Muscle of leg (tissue), 11 donors: Measurements from ENCODE around the gene SDR42E1. TPM values are rescaled to one million over a fixed set of nuclear protein-coding genes. Genes with fewer than 3 reads are reported as not detected.

ENCODE experiments used
- DNase-seq: peaks from one replicate; pipeline ENCODE4 v3.0.0; 2013
- H3K27ac ChIP-seq: one replicate; pipeline ENCODE4 v1.5.1; 2013; ENCODE audit warnings: mild to moderate bottlenecking, low read length, control low read depth
- H3K27me3 ChIP-seq: one replicate; pipeline ENCODE4 v1.6.1; 2013; ENCODE audit warnings: low read length; ENCODE audit not compliant: control insufficient read depth, insufficient read depth
- H3K36me3 ChIP-seq: one replicate; pipeline ENCODE4 v1.6.1; 2013; ENCODE audit warnings: low read length; ENCODE audit not compliant: control insufficient read depth, insufficient read depth
- H3K4me1 ChIP-seq: one replicate; pipeline ENCODE4 v1.6.1; 2013; ENCODE audit warnings: low read length; ENCODE audit not compliant: control insufficient read depth, insufficient read depth
- H3K4me3 ChIP-seq: one replicate; pipeline ENCODE4 v1.5.1; 2013; ENCODE audit warnings: low read length, control low read depth
- H3K9me3 ChIP-seq: replicated peaks from 2 replicates; pipeline ENCODE4 v1.6.1; 2013; ENCODE audit warnings: low read depth, low read length; ENCODE audit not compliant: control insufficient read depth
- WGBS: methylation state at CpG from one replicate; pipeline ENCODE4 v1.1.5; 2013; ENCODE audit warnings: missing lambda C conversion rate; ENCODE audit not compliant: insufficient coverage; 5-methylcytosine and 5-hydroxymethylcytosine counted together
- polyA plus RNA-seq, 8 donors: library from polyadenylated mRNA; unstranded; fragments of 120-200 nt; gene quantifications; one replicate each; pipeline versions ENCODE4 v1.2.1 to v1.2.3, GENCODE V29; 2013; ENCODE audit warnings: inconsistent platforms in 1 of 8, low replicate concordance in 1 of 8; ENCODE audit not compliant: insufficient read length in 8 of 8, insufficient read depth in 1 of 8
- total RNA-seq: library from RNA; stranded (reverse); fragments of 120-200 nt; gene quantifications from one replicate; pipeline ENCODE4 v1.2.4, GENCODE V29; 2013

Gene SDR42E1
- total and polyA plus RNA-seq, 9 donors = 0.15 to 2.2 (median 1.1) TPM

DNA sequence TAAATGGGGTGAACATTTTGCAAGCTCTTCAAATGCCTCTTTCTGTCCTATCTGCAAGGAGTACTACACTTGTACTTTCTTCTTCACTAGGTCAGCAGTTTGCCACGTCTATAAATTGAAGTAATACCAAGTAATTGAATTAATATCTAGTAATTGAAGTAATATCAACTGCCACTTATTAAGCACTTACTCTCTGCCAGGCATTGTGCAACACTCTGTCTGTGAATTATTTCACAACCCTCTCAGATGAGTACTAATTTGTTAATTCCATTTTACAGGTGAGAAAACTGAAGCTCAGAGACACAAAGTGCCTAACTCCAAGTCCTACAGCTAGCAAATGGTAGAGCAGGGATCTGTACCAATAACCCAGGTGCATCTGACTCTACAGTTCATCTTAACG lies 4.1 kb downstream of the SDR42E1 start:
- H3K27ac ChIP-seq = no peak overlapping the region
- no peak for DNase-seq
- WGBS = 90% methylated on average over 1 of the region's 2 CpGs
- peaks cover 3% of the 10 kb centered on the region for H3K9me3 ChIP-seq
- no peaks in the 10 kb centered on the region for H3K36me3 ChIP-seq
- H3K27me3 ChIP-seq = peaks cover 6% of the 10 kb centered on the region
- no peak overlapping the region for H3K4me3 ChIP-seq
- no peaks in the 10 kb centered on the region for H3K4me1 ChIP-seq

GRCh38 chr16:82006036-82006435 lies 5.2 kb downstream of the SDR42E1 start:
- WGBS = no CpG with 5 or more reads among the region's 5 CpGs
- no peak overlapping the region for H3K27ac ChIP-seq
- H3K4me1 ChIP-seq = no peaks in the 10 kb centered on the region
- DNase-seq = no peak
- peaks cover 3% of the 10 kb centered on the region for H3K9me3 ChIP-seq
- no peak overlapping the region for H3K4me3 ChIP-seq
- H3K36me3 ChIP-seq = no peaks in the 10 kb centered on the region
- peaks cover 2% of the 10 kb centered on the region for H3K27me3 ChIP-seq

GRCh38 chr16:82005027-82005830 lies 6.0 kb downstream of the SDR42E1 start:
- Histone ChIP-seq H3K36me3 (no peaks in the 10 kb centered on the region), H3K27ac (no peak overlapping the region)
- no CpG with 5 or more reads among the region's 6 CpGs for WGBS

DNA sequence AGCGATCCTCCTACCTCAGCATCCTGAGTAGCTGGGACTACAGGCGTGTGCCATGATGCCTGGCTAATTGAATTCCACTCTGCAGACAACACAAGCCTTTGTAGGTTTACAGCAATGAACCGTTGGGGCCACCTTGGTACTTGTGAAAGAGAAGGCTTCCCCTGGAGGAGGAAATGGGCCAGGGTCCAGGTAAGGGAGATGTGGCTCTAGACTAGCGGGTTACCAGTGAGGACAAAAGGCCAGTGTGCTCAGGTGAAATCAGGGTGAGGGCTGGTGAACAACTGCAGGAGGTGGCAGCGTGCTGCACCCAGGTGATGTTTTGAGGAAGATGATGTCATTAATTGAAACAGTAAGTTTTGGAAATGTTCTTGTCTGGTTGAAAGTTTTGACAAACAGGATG lies 6.7 kb downstream of the SDR42E1 start:
- H3K27me3 ChIP-seq = no peaks in the 10 kb centered on the region
- no peaks in the 10 kb centered on the region for H3K36me3 ChIP-seq
- 81% methylated on average over 3 of the region's 5 CpGs for WGBS
- H3K9me3 ChIP-seq = peaks cover 3% of the 10 kb centered on the region
- no peak overlapping the region for H3K27ac ChIP-seq
- no peaks in the 10 kb centered on the region for H3K4me1 ChIP-seq
- no peak for DNase-seq
- no peak overlapping the region for H3K4me3 ChIP-seq

More at GRCh38 chr16:82005027-82005830, 6.0 kb downstream of the SDR42E1 start:
- DNase-seq = no peak
- Histone ChIP-seq H3K4me3 (no peak overlapping the region), H3K4me1 (no peaks in the 10 kb centered on the region), H3K9me3 (peaks cover 3% of the 10 kb centered on the region), H3K27me3 (no peaks in the 10 kb centered on the region)

DNA sequence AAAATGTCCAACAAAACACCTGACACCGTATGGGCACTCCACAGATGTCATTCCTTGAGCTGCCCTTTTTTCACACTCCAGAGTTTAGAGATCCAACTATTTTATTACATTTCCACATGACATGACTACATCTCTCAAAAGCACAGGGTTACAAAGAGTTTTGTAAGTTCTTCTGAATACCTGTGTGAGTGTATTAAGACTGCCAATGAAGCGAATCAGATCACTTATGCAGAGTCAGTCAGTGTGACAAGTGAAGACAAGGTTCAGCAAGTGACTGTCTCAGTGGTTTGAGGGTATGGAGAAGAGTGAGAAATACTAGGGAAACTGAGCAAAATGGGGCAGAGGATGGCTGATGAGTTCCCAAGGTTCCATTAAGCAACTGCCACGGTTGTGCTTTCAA lies 8.4 kb downstream of the SDR42E1 start:
- DNase-seq = no peak
- 100% methylated on average over 2 of the region's 3 CpGs for whole genome bisulfite sequencing
- Histone ChIP-seq H3K4me3 (no peak overlapping the region), H3K4me1 (no peaks in the 10 kb centered on the region), H3K27ac (no peak overlapping the region), H3K9me3 (no peaks in the 10 kb centered on the region), H3K27me3 (no peaks in the 10 kb centered on the region), H3K36me3 (no peaks in the 10 kb centered on the region)

DNA sequence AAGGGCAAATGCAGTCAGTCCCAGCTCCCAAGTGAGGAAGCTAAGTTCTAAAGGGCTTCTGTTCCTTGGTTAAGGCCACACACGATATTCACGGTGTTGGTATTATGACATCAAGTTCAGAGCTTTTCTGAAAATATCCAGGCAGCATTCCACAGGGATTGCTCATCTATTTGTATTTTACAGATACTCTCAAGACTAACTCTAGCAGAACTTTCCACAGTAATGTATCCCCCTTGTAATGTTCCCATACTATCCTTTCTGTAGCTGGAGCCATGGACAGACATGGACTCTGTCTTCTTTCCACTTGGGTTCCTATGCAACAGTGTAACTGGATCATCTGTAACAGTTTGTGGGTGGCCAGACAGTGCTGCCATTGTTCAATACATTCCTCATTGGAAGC lies 13.5 kb downstream of the SDR42E1 start:
- Histone ChIP-seq H3K27ac (no peak overlapping the region), H3K27me3 (no peaks in the 10 kb centered on the region), H3K9me3 (no peaks in the 10 kb centered on the region), H3K4me3 (no peak overlapping the region), H3K36me3 (no peaks in the 10 kb centered on the region), H3K4me1 (no peaks in the 10 kb centered on the region)
- DNase-seq = peak; percentile 38
- WGBS = no CpG with 5 or more reads among the region's 2 CpGs

- Histone ChIP-seq H3K27me3 (no peaks in the 10 kb centered on the region), H3K36me3 (no peaks in the 10 kb centered on the region), H3K4me1 (no peaks in the 10 kb centered on the region), H3K27ac (peak overlapping the region; percentile 42), H3K4me3 (no peak overlapping the region), H3K9me3 (no peaks in the 10 kb centered on the region)
- DNase-seq = peak; percentile 90
- WGBS = 51% methylated on average over 2 of the region's 11 CpGs
These were observed 14.4 kb downstream of the SDR42E1 start for GRCh38 chr16:81996664-81997509.

GRCh38 chr16:81995651-81996050 lies 15.6 kb downstream of the SDR42E1 start:
- Histone ChIP-seq H3K4me1 (no peaks in the 10 kb centered on the region), H3K4me3 (no peak overlapping the region), H3K9me3 (no peaks in the 10 kb centered on the region), H3K36me3 (no peaks in the 10 kb centered on the region), H3K27ac (no peak overlapping the region), H3K27me3 (no peaks in the 10 kb centered on the region)
- DNase-seq = no peak
- 100% methylated on average over 1 of the region's 3 CpGs for WGBS

DNA sequence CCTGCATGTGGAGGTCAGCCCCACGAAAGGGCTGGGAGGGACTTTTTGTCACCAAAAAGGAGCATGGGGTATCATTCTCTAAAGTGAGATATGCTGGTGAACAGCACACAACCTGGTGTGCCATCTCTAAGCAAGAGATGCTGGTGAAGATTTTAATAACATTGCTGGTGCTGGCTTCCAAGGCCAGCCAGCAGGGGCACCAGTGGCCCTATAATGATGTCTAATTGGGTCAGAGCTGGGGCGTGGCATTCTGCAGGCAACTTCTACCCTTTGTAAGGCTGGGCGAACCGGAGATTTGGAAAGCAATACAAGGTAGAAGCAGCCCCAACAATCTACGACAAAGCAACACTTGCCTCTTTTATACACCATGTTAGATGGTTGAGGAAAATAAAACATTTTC lies 16.8 kb downstream of the SDR42E1 start:
- 92% methylated on average over 1 of the region's 5 CpGs for WGBS
- no peaks in the 10 kb centered on the region for H3K36me3 ChIP-seq
- H3K4me3 ChIP-seq = no peak overlapping the region
- H3K27me3 ChIP-seq = no peaks in the 10 kb centered on the region
- DNase-seq = no peak
- no peak overlapping the region for H3K27ac ChIP-seq
- H3K9me3 ChIP-seq = no peaks in the 10 kb centered on the region
- H3K4me1 ChIP-seq = no peaks in the 10 kb centered on the region

DNA sequence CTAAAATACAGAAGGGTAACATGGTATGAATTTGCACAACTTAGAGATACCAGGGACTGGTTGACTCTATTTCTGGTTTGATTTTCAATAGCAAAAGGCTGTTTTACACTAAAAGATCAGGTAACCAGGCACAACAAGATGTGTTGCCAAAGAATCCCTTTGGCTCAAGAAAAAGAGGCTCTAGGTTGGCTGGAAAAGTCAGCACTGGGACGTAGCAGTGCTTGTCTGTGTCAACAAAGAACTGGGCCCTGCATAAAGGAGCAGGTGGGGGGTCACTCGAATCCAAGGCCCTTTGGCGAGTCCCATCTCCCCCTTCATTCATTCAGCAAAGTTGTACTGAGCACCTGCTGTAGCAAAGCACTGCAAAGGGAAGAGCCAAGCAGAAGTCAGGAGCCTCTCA lies 18.4 kb downstream of the SDR42E1 start:
- 43% methylated on average over 2 of the region's 3 CpGs for WGBS
- no peak overlapping the region for H3K27ac ChIP-seq
- H3K9me3 ChIP-seq = no peaks in the 10 kb centered on the region
- no peaks in the 10 kb centered on the region for H3K4me1 ChIP-seq
- no peaks in the 10 kb centered on the region for H3K36me3 ChIP-seq
- DNase-seq = peak; percentile 22
- no peaks in the 10 kb centered on the region for H3K27me3 ChIP-seq
- no peak overlapping the region for H3K4me3 ChIP-seq
